Measurements from ENCODE around the gene GAGE1. TPM values are rescaled to one million over a fixed set of nuclear protein-coding genes. Genes with fewer than 3 reads are reported as not detected.

The GAGE1 gene
- total and polyA plus RNA-seq, 2 of the 13 experiments (the other 11 are each of a cell fraction or from before 2014, with no cell fraction given) = not detected

DNA sequence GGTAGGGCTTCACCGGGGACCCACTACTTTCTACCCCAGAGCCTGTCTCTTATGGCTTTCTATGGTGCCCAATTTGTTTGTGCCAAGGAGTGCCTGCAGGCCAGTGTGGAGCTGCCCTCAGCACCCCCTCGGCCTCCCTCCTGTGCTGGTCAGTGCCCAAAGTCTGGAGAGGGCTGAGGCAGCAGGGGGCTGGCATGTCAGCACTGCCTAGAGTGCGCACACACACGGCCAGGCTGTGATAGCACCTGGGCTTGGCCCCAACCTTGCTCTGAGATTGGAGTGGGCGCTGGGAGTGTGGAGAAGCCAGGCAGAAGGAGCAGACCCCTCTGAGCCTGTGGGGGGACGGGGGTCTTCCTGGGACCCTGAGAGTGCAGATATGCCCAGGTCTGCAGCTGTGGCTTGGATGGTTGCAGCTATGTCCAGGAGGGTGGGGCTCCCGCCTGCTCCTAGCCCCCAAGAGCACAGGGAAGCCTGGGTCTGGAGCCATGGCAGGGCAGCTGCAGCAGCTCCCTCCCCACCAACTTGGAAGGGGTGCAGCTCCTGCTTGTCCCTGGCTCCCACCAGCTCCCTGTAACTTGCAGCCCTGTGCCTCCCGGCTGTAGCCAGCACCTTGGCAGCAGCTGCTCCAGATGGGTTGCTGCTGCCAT is 46.3 kb downstream of the GAGE1 start:
- no TSS peak for BruUV-seq (replicated peaks)
- in situ Hi-C loops (cut with HindIII; ENCODE audit: extremely low pct_ligation_motif_present, low pct_unique_long_range_greater_than_20kb) (no loop called here), intact Hi-C loops (cut with micrococcal nuclease; ENCODE audit: unreplicated experiment) (no loop called here)
- Histone ChIP-seq H3K27me3 (ENCODE audit: control insufficient read depth in 1 of 2, insufficient read depth in 2 of 2, low read length in 2 of 2) (no peaks in the 10 kb centered on the region), H4K20me1 (ENCODE audit: insufficient read depth, low read length) (no peaks in the 10 kb centered on the region), H3K4me1 (ENCODE audit: insufficient read depth, low read length) (no peaks in the 10 kb centered on the region), H3K4me3 (replicated peaks in 1 of 3; ENCODE audit: insufficient read depth in 1 of 3, low read depth in 2 of 3, low read length in 3 of 3) (no peak overlapping the region), H3K9me3 (ENCODE audit: low read length) (no peaks in the 10 kb centered on the region), H3K4me2 (ENCODE audit: low read depth, low read length) (no peak overlapping the region), H2AFZ (ENCODE audit: low read length) (no peak overlapping the region), H3K9ac (ENCODE audit: insufficient read depth, low read depth, low read length) (no peak overlapping the region), H3K79me2 (ENCODE audit: insufficient read depth, low read length) (no peaks in the 10 kb centered on the region), H3K27ac (ENCODE audit: extremely low read length, insufficient read depth, low read length) (no peak overlapping the region), H3K36me3 (replicated peaks in 1 of 2; ENCODE audit: control insufficient read depth in 1 of 2, insufficient read depth in 2 of 2, low read length in 2 of 2) (no peaks in the 10 kb centered on the region)
- CTCF ChIA-PET (ENCODE audit: low intra/inter-chr PET ratio, low total read pairs) = no interaction called here
- ATAC-seq (no peak), FAIRE-seq (no peak), DNase-seq (ENCODE audit: low spot score) (no peak)
- POLR2A ChIA-PET = no interaction called here
- no CpG with 5 or more reads among the region's 8 CpGs for WGBS (ENCODE audit: low lambda C conversion rate)
- TF ChIP-seq PHF21A (CRISPR knock-in tag; IDR thresholded peaks at IDR 0.05) = no peak
- TF ChIP-seq, protein P1, sequence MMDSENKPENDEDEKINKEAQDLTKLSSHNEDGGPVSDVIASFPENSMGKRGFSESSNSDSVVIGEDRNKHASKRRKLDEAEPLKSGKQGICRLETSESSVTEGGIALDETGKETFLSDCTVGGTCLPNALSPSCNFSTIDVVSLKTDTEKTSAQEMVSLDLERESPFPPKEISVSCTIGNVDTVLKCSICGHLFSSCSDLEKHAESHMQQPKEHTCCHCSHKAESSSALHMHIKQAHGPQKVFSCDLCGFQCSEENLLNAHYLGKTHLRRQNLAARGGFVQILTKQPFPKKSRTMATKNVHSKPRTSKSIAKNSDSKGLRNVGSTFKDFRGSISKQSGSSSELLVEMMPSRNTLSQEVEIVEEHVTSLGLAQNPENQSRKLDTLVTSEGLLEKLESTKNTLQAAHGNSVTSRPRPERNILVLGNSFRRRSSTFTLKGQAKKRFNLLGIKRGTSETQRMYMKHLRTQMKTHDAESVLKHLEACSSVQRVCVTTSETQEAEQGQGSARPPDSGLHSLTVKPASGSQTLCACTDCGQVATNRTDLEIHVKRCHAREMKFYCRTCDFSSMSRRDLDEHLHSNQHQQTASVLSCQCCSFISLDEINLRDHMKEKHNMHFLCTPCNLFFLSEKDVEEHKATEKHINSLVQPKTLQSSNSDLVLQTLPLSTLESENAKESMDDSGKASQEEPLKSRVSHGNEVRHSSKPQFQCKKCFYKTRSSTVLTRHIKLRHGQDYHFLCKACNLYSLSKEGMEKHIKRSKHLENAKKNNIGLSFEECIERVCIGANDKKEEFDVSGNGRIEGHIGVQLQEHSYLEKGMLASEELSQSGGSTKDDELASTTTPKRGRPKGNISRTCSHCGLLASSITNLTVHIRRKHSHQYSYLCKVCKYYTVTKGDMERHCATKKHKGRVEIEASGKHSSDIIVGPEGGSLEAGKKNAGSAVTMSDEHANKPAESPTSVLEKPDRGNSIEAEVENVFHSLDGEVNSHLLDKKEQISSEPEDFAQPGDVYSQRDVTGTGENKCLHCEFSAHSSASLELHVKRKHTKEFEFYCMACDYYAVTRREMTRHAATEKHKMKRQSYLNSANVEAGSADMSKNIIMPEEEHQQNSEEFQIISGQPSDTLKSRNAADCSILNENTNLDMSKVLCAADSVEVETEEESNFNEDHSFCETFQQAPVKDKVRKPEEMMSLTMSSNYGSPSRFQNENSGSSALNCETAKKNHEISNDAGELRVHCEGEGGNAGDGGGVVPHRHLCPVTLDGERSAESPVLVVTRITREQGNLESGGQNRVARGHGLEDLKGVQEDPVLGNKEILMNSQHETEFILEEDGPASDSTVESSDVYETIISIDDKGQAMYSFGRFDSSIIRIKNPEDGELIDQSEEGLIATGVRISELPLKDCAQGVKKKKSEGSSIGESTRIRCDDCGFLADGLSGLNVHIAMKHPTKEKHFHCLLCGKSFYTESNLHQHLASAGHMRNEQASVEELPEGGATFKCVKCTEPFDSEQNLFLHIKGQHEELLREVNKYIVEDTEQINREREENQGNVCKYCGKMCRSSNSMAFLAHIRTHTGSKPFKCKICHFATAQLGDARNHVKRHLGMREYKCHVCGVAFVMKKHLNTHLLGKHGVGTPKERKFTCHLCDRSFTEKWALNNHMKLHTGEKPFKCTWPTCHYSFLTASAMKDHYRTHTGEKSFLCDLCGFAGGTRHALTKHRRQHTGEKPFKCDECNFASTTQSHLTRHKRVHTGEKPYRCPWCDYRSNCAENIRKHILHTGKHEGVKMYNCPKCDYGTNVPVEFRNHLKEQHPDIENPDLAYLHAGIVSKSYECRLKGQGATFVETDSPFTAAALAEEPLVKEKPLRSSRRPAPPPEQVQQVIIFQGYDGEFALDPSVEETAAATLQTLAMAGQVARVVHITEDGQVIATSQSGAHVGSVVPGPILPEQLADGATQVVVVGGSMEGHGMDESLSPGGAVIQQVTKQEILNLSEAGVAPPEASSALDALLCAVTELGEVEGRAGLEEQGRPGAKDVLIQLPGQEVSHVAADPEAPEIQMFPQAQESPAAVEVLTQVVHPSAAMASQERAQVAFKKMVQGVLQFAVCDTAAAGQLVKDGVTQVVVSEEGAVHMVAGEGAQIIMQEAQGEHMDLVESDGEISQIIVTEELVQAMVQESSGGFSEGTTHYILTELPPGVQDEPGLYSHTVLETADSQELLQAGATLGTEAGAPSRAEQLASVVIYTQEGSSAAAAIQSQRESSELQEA (CRISPR knock-in tag; IDR thresholded peaks at IDR 0.05; ENCODE audit: not compliant biosample characterization) = no peak
- TF ChIP-seq, protein P2, sequence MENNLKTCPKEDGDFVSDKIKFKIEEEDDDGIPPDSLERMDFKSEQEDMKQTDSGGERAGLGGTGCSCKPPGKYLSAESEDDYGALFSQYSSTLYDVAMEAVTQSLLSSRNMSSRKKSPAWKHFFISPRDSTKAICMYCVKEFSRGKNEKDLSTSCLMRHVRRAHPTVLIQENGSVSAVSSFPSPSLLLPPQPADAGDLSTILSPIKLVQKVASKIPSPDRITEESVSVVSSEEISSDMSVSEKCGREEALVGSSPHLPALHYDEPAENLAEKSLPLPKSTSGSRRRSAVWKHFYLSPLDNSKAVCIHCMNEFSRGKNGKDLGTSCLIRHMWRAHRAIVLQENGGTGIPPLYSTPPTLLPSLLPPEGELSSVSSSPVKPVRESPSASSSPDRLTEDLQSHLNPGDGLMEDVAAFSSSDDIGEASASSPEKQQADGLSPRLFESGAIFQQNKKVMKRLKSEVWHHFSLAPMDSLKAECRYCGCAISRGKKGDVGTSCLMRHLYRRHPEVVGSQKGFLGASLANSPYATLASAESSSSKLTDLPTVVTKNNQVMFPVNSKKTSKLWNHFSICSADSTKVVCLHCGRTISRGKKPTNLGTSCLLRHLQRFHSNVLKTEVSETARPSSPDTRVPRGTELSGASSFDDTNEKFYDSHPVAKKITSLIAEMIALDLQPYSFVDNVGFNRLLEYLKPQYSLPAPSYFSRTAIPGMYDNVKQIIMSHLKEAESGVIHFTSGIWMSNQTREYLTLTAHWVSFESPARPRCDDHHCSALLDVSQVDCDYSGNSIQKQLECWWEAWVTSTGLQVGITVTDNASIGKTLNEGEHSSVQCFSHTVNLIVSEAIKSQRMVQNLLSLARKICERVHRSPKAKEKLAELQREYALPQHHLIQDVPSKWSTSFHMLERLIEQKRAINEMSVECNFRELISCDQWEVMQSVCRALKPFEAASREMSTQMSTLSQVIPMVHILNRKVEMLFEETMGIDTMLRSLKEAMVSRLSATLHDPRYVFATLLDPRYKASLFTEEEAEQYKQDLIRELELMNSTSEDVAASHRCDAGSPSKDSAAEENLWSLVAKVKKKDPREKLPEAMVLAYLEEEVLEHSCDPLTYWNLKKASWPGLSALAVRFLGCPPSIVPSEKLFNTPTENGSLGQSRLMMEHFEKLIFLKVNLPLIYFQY (CRISPR knock-in tag; IDR thresholded peaks at IDR 0.05; ENCODE audit: borderline replicate concordance) = no peak
- TF ChIP-seq, protein P3, sequence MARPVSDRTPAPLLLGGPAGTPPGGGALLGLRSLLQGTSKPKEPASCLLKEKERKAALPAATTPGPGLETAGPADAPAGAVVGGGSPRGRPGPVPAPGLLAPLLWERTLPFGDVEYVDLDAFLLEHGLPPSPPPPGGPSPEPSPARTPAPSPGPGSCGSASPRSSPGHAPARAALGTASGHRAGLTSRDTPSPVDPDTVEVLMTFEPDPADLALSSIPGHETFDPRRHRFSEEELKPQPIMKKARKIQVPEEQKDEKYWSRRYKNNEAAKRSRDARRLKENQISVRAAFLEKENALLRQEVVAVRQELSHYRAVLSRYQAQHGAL (CRISPR knock-in tag; IDR thresholded peaks at IDR 0.05; ENCODE audit: not compliant biosample characterization) = no peak
- TF ChIP-seq KMT2B (CRISPR knock-in tag; IDR thresholded peaks at IDR 0.05) = no peak
- TF ChIP-seq ZNF570 (CRISPR knock-in tag; IDR thresholded peaks at IDR 0.05; ENCODE audit: borderline replicate concordance) = no peak
- no peak for TF ChIP-seq GFI1 (CRISPR knock-in tag; IDR thresholded peaks at IDR 0.05; ENCODE audit: borderline replicate concordance)
- no peak for TF ChIP-seq THYN1 (CRISPR knock-in tag; IDR thresholded peaks at IDR 0.05; ENCODE audit: borderline replicate concordance, low read depth)
- TF ChIP-seq ZNF556 (CRISPR knock-in tag; IDR thresholded peaks at IDR 0.05; ENCODE audit: borderline replicate concordance) = no peak
- no peak for TF ChIP-seq ZNF331 (CRISPR knock-in tag; IDR thresholded peaks at IDR 0.05)
- TF ChIP-seq ZNF891 (CRISPR knock-in tag; IDR thresholded peaks at IDR 0.05) = no peak

Measured in HepG2 (cell line).